Immature natural killer cell (primary cell): ENCODE measurements around the gene TLCD3A. TPM values are rescaled to one million over a fixed set of nuclear protein-coding genes. Genes with fewer than 3 reads are reported as not detected.
"Not testable (repeated sequence)": the region's sequence is repeated elsewhere in the genome, so short reads cannot be mapped to it uniquely, and the experiment has no call there.

Experiments used
- DNase-seq, 3 donors: peaks; one replicate each; pipeline ENCODE4 v3.0.0; 2022; ENCODE audit warnings: mixed read lengths in 1 of 3
- H3K27ac Mint-ChIP-seq, 6 donors: one replicate each; pipeline ENCODE4 v1.8.0; 2020; ENCODE audit warnings: mixed read lengths in 6 of 6, mild to moderate bottlenecking in 5 of 6, inconsistent platforms in 4 of 6, moderate library complexity in 3 of 6
- H3K27me3 Mint-ChIP-seq, 3 donors: one replicate each; pipeline ENCODE4 v1.8.0; 2020 to 2021; ENCODE audit warnings: low read depth in 3 of 3, mild to moderate bottlenecking in 3 of 3, mixed read lengths in 3 of 3, moderate library complexity in 3 of 3, inconsistent platforms in 1 of 3
- H3K36me3 Mint-ChIP-seq, 3 donors: one replicate each; pipeline ENCODE4 v1.8.0; 2020; ENCODE audit warnings: mixed read lengths in 3 of 3, inconsistent platforms in 2 of 3, mild to moderate bottlenecking in 2 of 3
- H3K4me1 Mint-ChIP-seq, 2 donors: one replicate each; pipeline ENCODE4 v1.8.0; 2020; ENCODE audit warnings: inconsistent platforms in 2 of 2, mild to moderate bottlenecking in 2 of 2, mixed read lengths in 2 of 2, moderate library complexity in 1 of 2
- H3K4me3 Mint-ChIP-seq, 5 donors: one replicate each; pipeline ENCODE4 v1.8.0; 2020; ENCODE audit warnings: mild to moderate bottlenecking in 5 of 5, mixed read lengths in 5 of 5, inconsistent platforms in 3 of 5, moderate library complexity in 3 of 5
- H3K9me3 Mint-ChIP-seq, 6 donors: one replicate each; pipeline ENCODE4 v1.8.0; 2020; ENCODE audit warnings: mild to moderate bottlenecking in 6 of 6, mixed read lengths in 6 of 6, inconsistent platforms in 4 of 6, moderate library complexity in 3 of 6
- polyA plus RNA-seq, 3 donors: library from polyadenylated mRNA; unstranded; fragments of 300-500 nt; fragmentation: Illumina TruSeq; gene quantifications; one replicate each; pipeline ENCODE4 v1.2.3, GENCODE V29; 2021

The TLCD3A gene
- polyA plus RNA-seq, 3 donors from 2014 or later: 0.92 to 1.4 TPM; not detected in 1

DNA sequence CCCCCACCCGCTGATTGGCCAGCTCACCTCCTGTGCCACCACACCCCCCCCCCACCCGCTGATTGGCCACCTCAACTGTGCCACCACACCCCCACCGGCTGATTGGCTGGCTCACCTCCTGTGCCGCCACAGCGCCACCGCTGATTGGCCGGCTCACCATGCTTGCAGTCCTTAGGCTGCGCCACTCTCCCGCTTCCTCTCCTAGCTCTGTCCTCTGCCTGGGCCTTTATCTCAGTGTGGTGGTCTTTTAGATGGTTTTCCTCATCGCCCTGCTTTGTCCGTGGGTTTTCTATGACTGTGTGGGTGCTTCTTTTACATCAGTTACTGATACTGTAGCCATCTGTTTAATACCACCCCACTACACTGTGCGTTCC lies 58.5 kb downstream of the TLCD3A start:
- H3K36me3 Mint-ChIP-seq: peaks cover 9 to 21% (median 20%) of the 10 kb centered on the region in 3 donors
- H3K4me3 Mint-ChIP-seq: peak overlapping the region in 1 of 5 donors; percentile 44
- H3K9me3 Mint-ChIP-seq, H3K27me3 Mint-ChIP-seq, DNase-seq, H3K27ac Mint-ChIP-seq: not testable (repeated sequence)
- peaks cover 7 to 10% of the 10 kb centered on the region in 2 donors for H3K4me1 Mint-ChIP-seq

- DNase-seq: no peak
- Mint-ChIP-seq H3K27me3 (peaks cover 0 to 1% (median 0%) of the 10 kb centered on the region in 3 donors), H3K4me3 (no peak overlapping the region), H3K4me1 (peaks cover 7 to 10% of the 10 kb centered on the region in 2 donors), H3K27ac (no peak overlapping the region), H3K36me3 (peaks cover 9 to 21% (median 20%) of the 10 kb centered on the region in 3 donors), H3K9me3 (no peaks in the 10 kb centered on the region)
Observed at GRCh38 chr17:791829-792228, 59.4 kb downstream of the TLCD3A start.

DNA sequence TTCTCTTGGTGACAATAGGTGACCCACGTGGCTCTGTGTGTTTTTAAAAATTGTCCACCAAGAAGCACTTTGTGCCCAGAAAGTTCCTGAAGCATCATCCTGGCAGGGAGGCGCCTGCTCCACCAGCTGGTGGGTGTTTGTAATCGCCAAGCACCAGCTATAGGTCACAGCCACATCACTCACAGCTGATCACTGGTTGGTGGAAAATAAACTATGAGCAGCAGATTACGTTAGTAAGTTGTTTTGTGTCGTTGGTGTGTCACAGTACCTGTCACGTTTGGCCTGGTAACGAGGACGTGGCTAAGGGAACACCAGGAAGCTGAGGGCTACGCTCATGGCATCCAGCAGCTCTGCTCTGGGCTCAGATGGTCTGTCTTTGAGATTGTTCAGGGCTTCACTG lies 59.9 kb downstream of the TLCD3A start:
- H3K27me3 Mint-ChIP-seq: peaks cover 0 to 1% (median 0%) of the 10 kb centered on the region in 3 donors
- no peak for DNase-seq
- H3K4me1 Mint-ChIP-seq: peaks cover 7 to 10% of the 10 kb centered on the region in 2 donors
- no peak overlapping the region for H3K27ac Mint-ChIP-seq
- peaks cover 7 to 21% (median 17%) of the 10 kb centered on the region in 3 donors for H3K36me3 Mint-ChIP-seq
- H3K4me3 Mint-ChIP-seq: no peak overlapping the region
- H3K9me3 Mint-ChIP-seq: no peaks in the 10 kb centered on the region

Other genes with a start within 250 kb of the TLCD3A start
- gene VPS53, start 17.8 kb upstream of the TLCD3A start, polyA plus RNA-seq: 10 to 100 TPM in 1 of 3 donors, 1 to 10 TPM in 2; 3.3 to 13.0 (median 6.9) TPM
- 10 to 100 TPM; 10.9 to 20.1 (median 11.4) TPM for gene GEMIN4, start 19.7 kb downstream of the TLCD3A start, polyA plus RNA-seq
- 10 to 100 TPM; 90.8 to 94.9 (median 92.0) TPM for gene GLOD4, start 49.7 kb downstream of the TLCD3A start, polyA plus RNA-seq
- 10 to 100 TPM; 26.1 to 40.6 (median 27.5) TPM for gene MRM3, start 49.8 kb downstream of the TLCD3A start, polyA plus RNA-seq
- under 1 TPM in 1 of 3 donors, not detected in 2; 0.19 TPM for gene NXN, start 247.2 kb downstream of the TLCD3A start, polyA plus RNA-seq